Measurements from ENCODE around the gene OR2A14. TPM values are rescaled to one million over a fixed set of nuclear protein-coding genes. Genes with fewer than 3 reads are reported as not detected.
"Not testable (repeated sequence)": the region's sequence is repeated elsewhere in the genome, so short reads cannot be mapped to it uniquely, and the experiment has no call there.

Gene OR2A14
- total RNA-seq, 4 donors from 2014 or later = not detected

- no peaks in the 10 kb centered on the region for H3K27me3 ChIP-seq
Measured at GRCh38 chr7:144110272-144110671, 12.7 kb upstream of the OR2A14 start.

GRCh38 chr7:144113651-144114050 is 9.3 kb upstream of the OR2A14 start:
- 17 to 30% methylated on average over 1 of the region's 1 CpG for WGBS, 2 donors
- Histone ChIP-seq H3K4me3 (no peak overlapping the region), H3K27me3 (no peaks in the 10 kb centered on the region), H3K36me3 (no peaks in the 10 kb centered on the region), H3K9me3 (no peaks in the 10 kb centered on the region), H3K27ac (no peak overlapping the region), H3K4me1 (no peaks in the 10 kb centered on the region)
- intact Hi-C loops (cut with DNase I) = no loop called here
- no peak for TF ChIP-seq POLR2A (IDR thresholded peaks at IDR 0.05)
- no peak for TF ChIP-seq CTCF (IDR thresholded peaks at IDR 0.05)
- DNase-seq = no peak

More at GRCh38 chr7:144110272-144110671, 12.7 kb upstream of the OR2A14 start:
- no peak overlapping the region for H3K4me3 ChIP-seq
- 64 to 67% methylated on average over 5 of the region's 5 CpGs for WGBS, 2 donors
- H3K4me1 ChIP-seq = no peaks in the 10 kb centered on the region
- no peaks in the 10 kb centered on the region for H3K36me3 ChIP-seq
- no peak overlapping the region for H3K27ac ChIP-seq
- no peaks in the 10 kb centered on the region for H3K9me3 ChIP-seq
- TF ChIP-seq POLR2A (IDR thresholded peaks at IDR 0.05) (no peak), CTCF (IDR thresholded peaks at IDR 0.05) (no peak)
- no peak for DNase-seq
- intact Hi-C loops (cut with DNase I) = no loop called here

GRCh38 chr7:144118341-144118740 is 4.6 kb upstream of the OR2A14 start:
- no peaks in the 10 kb centered on the region for H3K27me3 ChIP-seq
- H3K4me3 ChIP-seq = no peak overlapping the region
- DNase-seq = no peak
- TF ChIP-seq POLR2A (IDR thresholded peaks at IDR 0.05) (no peak), CTCF (IDR thresholded peaks at IDR 0.05) (no peak)
- H3K9me3 ChIP-seq = no peaks in the 10 kb centered on the region
- no peak overlapping the region for H3K27ac ChIP-seq
- 63 to 68% methylated on average over 5 to 6 of the region's 8 CpGs for WGBS, 2 donors
- H3K36me3 ChIP-seq = no peaks in the 10 kb centered on the region
- no peaks in the 10 kb centered on the region for H3K4me1 ChIP-seq
- intact Hi-C loops (cut with DNase I) = no loop called here

- no peak overlapping the region for H3K27ac ChIP-seq
- WGBS, 2 donors = 39 to 40% methylated on average over 6 of the region's 6 CpGs
- H3K4me1 ChIP-seq = no peaks in the 10 kb centered on the region
- DNase-seq = peak; percentile 28
- TF ChIP-seq CTCF (IDR thresholded peaks at IDR 0.05) (peak; percentile 58 to 83 (median 74)), POLR2A (IDR thresholded peaks at IDR 0.05) (no peak)
- no peaks in the 10 kb centered on the region for H3K9me3 ChIP-seq
- H3K36me3 ChIP-seq = no peaks in the 10 kb centered on the region
- no peaks in the 10 kb centered on the region for H3K27me3 ChIP-seq
- H3K4me3 ChIP-seq = no peak overlapping the region
- intact Hi-C loops (cut with DNase I) = no loop called here
Measured at GRCh38 chr7:144127714-144128334, 4.8 kb downstream of the OR2A14 start.

- H3K27ac ChIP-seq; H3K4me1 ChIP-seq; H3K4me3 ChIP-seq; H3K9me3 ChIP-seq; H3K27me3 ChIP-seq; H3K36me3 ChIP-seq; DNase-seq; intact Hi-C loops (cut with DNase I): not testable (repeated sequence)
- 92 to 98% methylated on average over 6 to 9 of the region's 9 CpGs for WGBS, 2 donors
Measured at GRCh38 chr7:144129601-144130000, 6.6 kb downstream of the OR2A14 start.

GRCh38 chr7:144130730-144131129 is 7.8 kb downstream of the OR2A14 start:
- Histone ChIP-seq H3K36me3 (no peaks in the 10 kb centered on the region), H3K27ac (no peak overlapping the region), H3K9me3 (no peaks in the 10 kb centered on the region), H3K4me3 (no peak overlapping the region), H3K27me3 (no peaks in the 10 kb centered on the region), H3K4me1 (no peaks in the 10 kb centered on the region)
- 64 to 70% methylated on average over 2 of the region's 2 CpGs for WGBS, 2 donors
- intact Hi-C loops (cut with DNase I) = no loop called here
- DNase-seq = no peak
- TF ChIP-seq CTCF (IDR thresholded peaks at IDR 0.05) = no peak
- no peak for TF ChIP-seq POLR2A (IDR thresholded peaks at IDR 0.05)
